Activated naive CD4-positive, alpha-beta T cell treated with anti-CD3 and anti-CD28 coated beads, Interleukin-2, amount 50 U/mL, for 72 hours (primary cell): ENCODE results near the gene PGGT1B. TPM values are rescaled to one million over a fixed set of nuclear protein-coding genes. Genes with fewer than 3 reads are reported as not detected.

Experiments used
- ATAC-seq, 2 donors: fragments of 150-1000 bp; cut with Tn5 transposase; 2 replicates each; pipeline ENCODE4 v1.10.0; 2021; ENCODE audit warnings: mild to moderate bottlenecking in 2 of 2, moderate library complexity in 2 of 2
- DNase-seq, 2 donors: peaks; one replicate each; pipeline ENCODE4 v3.0.0; 2021 to 2022; ENCODE audit warnings: low spot score in 2 of 2
- H3K27ac Mint-ChIP-seq, 2 donors: one replicate each; pipeline ENCODE4 v1.8.0; 2022; ENCODE audit warnings: mild to moderate bottlenecking in 2 of 2, mixed read lengths in 2 of 2
- H3K36me3 Mint-ChIP-seq, 2 donors: one replicate each; pipeline ENCODE4 v1.8.0; 2022; ENCODE audit warnings: mixed read lengths in 2 of 2
- H3K9me3 Mint-ChIP-seq, 2 donors: one replicate each; pipeline ENCODE4 v1.8.0; 2022; ENCODE audit warnings: mixed read lengths in 2 of 2
- total RNA-seq, 2 donors: library from RNA; stranded (reverse); gene quantifications; one replicate each; pipeline ENCODE4 v1.2.3, GENCODE V29; 2022

The PGGT1B gene
- 10 to 100 TPM; 39.3 to 41.5 TPM for total RNA-seq

- Mint-ChIP-seq H3K27ac (peak within 1 kb of the TSS; percentile 94 to 97), H3K9me3 (no peaks in the 10 kb centered on the region), H3K36me3 (peaks cover 19 to 21% of the 10 kb centered on the region in 2 donors)
- DNase-seq (peak; percentile 70 to 80), ATAC-seq (peak; percentile 95 to 98)
Observed at GRCh38 chr5:115262321-115263077, at the start of gene PGGT1B. Gene PGGT1B (minus strand): TSS chr5:115262877. CDS start chr5:115262851, 26 bp downstream.

GRCh38 chr5:115309751-115310370 lies 47.2 kb upstream of the PGGT1B start:
- no peak for ATAC-seq
- DNase-seq: no peak
- Mint-ChIP-seq H3K27ac (no peak overlapping the region), H3K36me3 (no peaks in the 10 kb centered on the region), H3K9me3 (no peaks in the 10 kb centered on the region)

DNA sequence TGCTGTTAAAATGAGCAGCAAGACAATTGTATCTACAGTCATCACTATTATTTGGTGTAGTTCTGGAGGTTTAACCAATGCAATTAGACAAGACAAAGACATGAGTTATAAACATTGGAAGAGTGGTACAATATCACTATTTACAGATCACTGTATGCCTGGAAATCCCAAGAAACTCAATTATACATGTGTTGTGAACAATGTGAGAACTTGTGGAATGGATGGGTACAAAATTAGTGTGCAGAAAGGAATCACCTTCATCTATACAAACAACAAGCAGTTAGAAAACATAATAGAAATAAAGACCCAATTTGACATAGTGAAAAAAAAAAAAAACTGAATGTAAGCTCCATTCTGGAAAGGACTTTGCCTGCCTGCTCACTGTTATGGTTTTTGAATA lies 46.1 kb upstream of the PGGT1B start:
- DNase-seq: no peak
- H3K36me3 Mint-ChIP-seq: no peaks in the 10 kb centered on the region
- no peak overlapping the region for H3K27ac Mint-ChIP-seq
- H3K9me3 Mint-ChIP-seq: no peaks in the 10 kb centered on the region
- no peak for ATAC-seq

DNA sequence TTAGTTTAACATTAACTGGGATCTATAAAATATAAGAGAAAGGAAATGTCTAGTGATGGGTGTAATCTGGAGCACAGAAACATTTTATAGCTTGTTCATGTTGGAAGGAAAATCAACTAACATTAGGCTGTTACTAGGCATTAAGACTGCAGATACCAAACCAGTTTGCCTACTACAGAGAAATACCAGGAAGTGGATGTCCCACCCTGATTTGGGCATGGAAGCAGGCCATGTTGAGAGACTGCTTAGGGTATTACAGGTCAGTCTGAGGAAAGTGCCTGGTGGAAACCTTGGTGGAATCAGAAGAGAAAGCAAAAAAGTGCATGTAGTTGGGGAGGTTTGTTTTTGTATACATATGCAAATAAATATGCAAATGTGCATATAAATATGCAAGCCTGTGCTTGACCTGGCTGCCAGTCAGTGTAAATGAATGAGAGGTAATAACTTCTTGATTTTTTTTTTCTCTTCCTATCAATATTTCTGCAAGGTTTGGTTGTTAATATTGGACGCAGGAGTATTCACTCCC lies 43.4 kb upstream of the PGGT1B start:
- Mint-ChIP-seq H3K36me3 (no peaks in the 10 kb centered on the region), H3K27ac (no peak overlapping the region), H3K9me3 (no peaks in the 10 kb centered on the region)
- no peak for ATAC-seq
- DNase-seq: no peak

DNA sequence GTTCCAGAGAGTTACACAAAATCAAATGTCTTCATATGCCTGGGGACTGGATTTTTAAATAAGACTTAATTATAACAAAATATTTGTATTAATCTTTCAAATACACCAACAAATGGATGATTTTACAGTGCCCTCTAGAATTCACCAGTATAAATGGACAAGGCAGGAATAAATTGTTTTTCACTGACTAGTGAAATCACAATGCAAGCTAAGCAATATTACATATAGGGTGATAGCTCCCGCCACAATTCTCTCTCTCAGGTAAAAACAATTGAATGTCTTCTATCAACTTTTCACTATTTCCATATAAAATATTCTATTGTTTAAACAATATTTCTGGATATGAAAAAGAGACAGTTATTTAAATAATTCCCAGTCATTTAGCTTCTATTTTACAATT lies 41.8 kb upstream of the PGGT1B start:
- ATAC-seq (no peak), DNase-seq (no peak)

DNA sequence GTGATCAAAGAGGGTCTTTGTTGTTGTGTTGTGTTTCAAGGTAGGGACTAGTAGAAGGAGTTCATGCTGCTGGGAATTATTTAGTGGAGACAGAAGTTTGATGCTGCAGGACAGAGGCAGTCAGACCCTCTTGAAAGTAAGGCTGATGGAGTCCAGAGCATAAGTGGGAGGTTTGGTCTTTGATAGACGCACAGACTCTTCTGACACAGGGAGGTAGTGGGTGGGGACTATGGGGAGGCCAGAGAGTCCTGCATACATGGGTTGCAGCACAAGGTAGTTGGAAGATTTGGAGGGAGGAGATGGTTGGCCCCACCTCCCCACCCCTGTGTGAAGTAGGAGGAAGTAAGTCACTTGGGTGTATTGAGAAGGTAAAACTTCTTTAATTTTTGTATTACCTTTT lies 36.1 kb upstream of the PGGT1B start:
- H3K9me3 Mint-ChIP-seq: no peaks in the 10 kb centered on the region
- no peaks in the 10 kb centered on the region for H3K36me3 Mint-ChIP-seq
- H3K27ac Mint-ChIP-seq: no peak overlapping the region
- DNase-seq (no peak), ATAC-seq (no peak)

More for the DNA sequence above, 41.8 kb upstream of the PGGT1B start:
- Mint-ChIP-seq H3K36me3 (no peaks in the 10 kb centered on the region), H3K9me3 (no peaks in the 10 kb centered on the region), H3K27ac (no peak overlapping the region)

GRCh38 chr5:115297031-115297430 lies 34.4 kb upstream of the PGGT1B start:
- Mint-ChIP-seq H3K36me3 (peaks cover 0 to 3% of the 10 kb centered on the region in 2 donors), H3K27ac (no peak overlapping the region), H3K9me3 (peaks cover 3% of the 10 kb centered on the region in 2 donors)
- no peak for DNase-seq
- ATAC-seq: no peak

- H3K27ac Mint-ChIP-seq: no peak within 1 kb of the TSS
- peaks cover 0 to 6% of the 10 kb centered on the region in 2 donors for H3K36me3 Mint-ChIP-seq
- peak; percentile 65 to 76 for DNase-seq
- H3K9me3 Mint-ChIP-seq: peaks cover 3 to 6% of the 10 kb centered on the region in 2 donors
- ATAC-seq: peak; percentile 90 to 93
Observed at GRCh38 chr5:115296124-115297022, 33.7 kb upstream of the PGGT1B start, which contains the start of gene CCDC112. Gene CCDC112 (minus strand): TSS chr5:115296654. CDS start chr5:115296543, 111 bp downstream.

GRCh38 chr5:115295777-115296123 lies 33.1 kb upstream of the PGGT1B start:
- no peak for ATAC-seq
- Mint-ChIP-seq H3K36me3 (peaks cover 0 to 6% of the 10 kb centered on the region in 2 donors), H3K27ac (no peak overlapping the region), H3K9me3 (peaks cover 3 to 6% of the 10 kb centered on the region in 2 donors)
- DNase-seq: no peak

DNA sequence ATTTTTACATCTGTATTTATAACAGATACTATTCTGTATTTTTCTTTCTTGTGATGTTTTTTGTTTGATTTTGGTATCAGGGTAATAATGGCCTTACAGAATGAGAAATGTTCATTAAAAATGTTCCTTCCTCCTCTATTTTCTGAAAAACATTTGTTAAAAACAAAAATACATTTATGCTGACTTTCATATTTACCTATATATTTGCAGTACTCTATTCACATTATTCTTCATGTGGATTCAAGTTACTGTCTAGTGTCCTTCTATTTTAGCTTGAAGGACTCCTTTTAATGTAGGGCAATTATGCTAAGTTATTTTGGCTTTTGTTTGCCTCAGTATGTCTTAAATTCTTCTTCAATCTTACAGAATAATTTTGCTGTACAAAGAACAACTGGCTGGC lies 28.7 kb upstream of the PGGT1B start:
- ATAC-seq: no peak
- Mint-ChIP-seq H3K27ac (no peak overlapping the region), H3K36me3 (peaks cover 0 to 6% of the 10 kb centered on the region in 2 donors), H3K9me3 (peaks cover 3 to 6% of the 10 kb centered on the region in 2 donors)
- DNase-seq: no peak

DNA sequence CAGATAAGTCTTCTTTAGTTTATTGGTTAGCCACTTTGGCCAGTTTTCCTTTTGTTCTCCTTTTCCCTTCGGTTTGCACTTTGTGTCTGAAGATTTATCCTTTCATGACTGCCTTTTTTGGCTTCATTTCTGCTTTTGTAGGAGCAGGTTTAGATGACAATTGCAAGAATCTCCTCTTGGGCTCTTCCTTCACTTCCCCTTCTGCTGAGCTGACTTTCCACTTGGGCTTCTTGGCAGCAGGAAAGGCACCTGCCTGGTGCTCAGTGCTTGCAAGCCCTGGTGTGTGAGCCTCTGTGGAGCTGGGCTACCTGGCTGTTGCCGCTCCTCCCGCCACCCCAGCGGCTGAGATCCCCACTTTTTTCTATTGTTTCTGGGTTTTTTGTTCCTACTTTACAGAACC lies 26.4 kb upstream of the PGGT1B start:
- Mint-ChIP-seq H3K36me3 (peaks cover 0 to 6% of the 10 kb centered on the region in 2 donors), H3K27ac (no peak overlapping the region), H3K9me3 (peaks cover 3 to 6% of the 10 kb centered on the region in 2 donors)
- no peak for ATAC-seq
- DNase-seq: no peak

DNA sequence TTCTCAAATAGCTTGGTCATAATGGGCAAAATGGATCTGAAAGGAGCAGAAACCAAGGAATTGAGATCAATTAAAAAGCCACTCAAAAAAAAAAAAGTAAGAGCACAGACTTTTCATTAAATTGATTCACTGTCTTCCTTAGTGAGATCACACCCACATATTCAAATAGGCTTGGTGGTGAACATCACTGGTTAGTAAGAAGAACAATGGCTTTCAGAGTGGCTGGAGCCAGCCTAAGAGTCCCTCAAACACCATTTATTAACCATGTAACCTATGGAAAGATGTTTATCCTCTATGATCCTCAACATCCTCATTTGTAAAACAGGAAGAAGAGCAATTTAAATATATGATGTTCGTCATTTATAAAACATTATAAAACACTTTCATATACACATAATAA lies 21.3 kb upstream of the PGGT1B start:
- no peak overlapping the region for H3K27ac Mint-ChIP-seq
- no peaks in the 10 kb centered on the region for H3K9me3 Mint-ChIP-seq
- ATAC-seq: no peak
- no peaks in the 10 kb centered on the region for H3K36me3 Mint-ChIP-seq
- DNase-seq: no peak

GRCh38 chr5:115282131-115282530 lies 19.5 kb upstream of the PGGT1B start:
- no peaks in the 10 kb centered on the region for H3K36me3 Mint-ChIP-seq
- H3K27ac Mint-ChIP-seq: no peak overlapping the region
- ATAC-seq (no peak), DNase-seq (no peak)
- H3K9me3 Mint-ChIP-seq: no peaks in the 10 kb centered on the region

- ATAC-seq (no peak), DNase-seq (no peak)
- Mint-ChIP-seq H3K9me3 (no peaks in the 10 kb centered on the region), H3K27ac (no peak overlapping the region), H3K36me3 (no peaks in the 10 kb centered on the region)
Observed at GRCh38 chr5:115274584-115274983, 11.9 kb upstream of the PGGT1B start.

GRCh38 chr5:115272297-115272958 lies 9.8 kb upstream of the PGGT1B start:
- Mint-ChIP-seq H3K36me3 (no peaks in the 10 kb centered on the region), H3K27ac (no peak overlapping the region), H3K9me3 (no peaks in the 10 kb centered on the region)
- ATAC-seq: no peak
- DNase-seq: no peak

GRCh38 chr5:115271295-115272050 lies 8.8 kb upstream of the PGGT1B start:
- no peaks in the 10 kb centered on the region for H3K36me3 Mint-ChIP-seq
- DNase-seq: no peak
- H3K9me3 Mint-ChIP-seq: no peaks in the 10 kb centered on the region
- H3K27ac Mint-ChIP-seq: no peak overlapping the region
- ATAC-seq: no peak
